GM12878 (cell line): ENCODE measurements around the gene PFDN4. TPM values are rescaled to one million over a fixed set of nuclear protein-coding genes. Genes with fewer than 3 reads are reported as not detected.

Source experiments
- ATAC-seq: fragments of 200-7000 bp; cut with Tn5 transposase; 3 replicates; pipeline ENCODE4 v1.9.1; 2020; ENCODE audit warnings: mild to moderate bottlenecking, moderate library complexity
- BruUV-seq: library from RNA; stranded (reverse); fragments of 400-500 nt; replicated peaks from 2 replicates; lab custom pipeline; 2021; lab: Mats Ljungman, UMichigan
- CTCF ChIA-PET: fragments of 300-600 bp; sonication (Branson Sonifier 250); formaldehyde crosslinking; extraction: SDS; loops from one replicate; lab custom pipeline; 2021; ENCODE audit warnings: inconsistent platforms; lab: Yijun Ruan, JAX
- POLR2A ChIA-PET: fragments of 350-600 bp; formaldehyde crosslinking; extraction: SDS; loops from one replicate; lab custom pipeline; 2021; ENCODE audit warnings: inconsistent platforms; lab: Charles Lee
- RAD21 ChIA-PET: fragments of 300-600 bp; sonication (Branson Sonifier 250); formaldehyde crosslinking; loops from one replicate; lab custom pipeline; 2023; ENCODE audit warnings: antibody characterized with exemption; ENCODE audit not compliant: unreplicated experiment; lab: Charles Lee
- SMC1A ChIA-PET: fragments of 300-600 bp; sonication (Branson Sonifier 250); formaldehyde crosslinking; loops from one replicate; lab custom pipeline; 2023; ENCODE audit not compliant: unreplicated experiment, uncharacterized antibody; lab: Charles Lee
- DNase-seq: peaks from one replicate; pipeline ENCODE4 v3.0.0-alpha.2; 2011; ENCODE audit warnings: low read depth, low spot score
- FAIRE-seq: peaks from 3 replicates; lab custom pipeline; 2011; peaks lifted over from hg19 to GRCh38; lab: Jason Lieb, UNC
- H2AFZ ChIP-seq: 2 replicates; pipeline ENCODE4 v1.6.0; 2011; ENCODE audit warnings: low read depth, low read length, control low read depth; ENCODE audit not compliant: control insufficient read depth
- H3K27ac ChIP-seq: 2 replicates; pipeline ENCODE4 v1.5.1; 2011; ENCODE audit warnings: control low read depth; ENCODE audit not compliant: control insufficient read depth, insufficient read depth
- H3K27me3 ChIP-seq, 2 experiments: replicated peaks in 1 of 2; 2 replicates each; pipeline versions ENCODE4 v1.6.0 to v1.6.1; 2011; ENCODE audit warnings: low read length in 1 of 2; ENCODE audit not compliant: control insufficient read depth in 2 of 2, insufficient read depth in 2 of 2
- H3K36me3 ChIP-seq, 2 experiments: 2 replicates each; pipeline ENCODE4 v1.5.1; 2011; ENCODE audit warnings: low read length in 1 of 2; ENCODE audit not compliant: control insufficient read depth in 2 of 2, insufficient read depth in 2 of 2
- H3K4me1 ChIP-seq: 2 replicates; pipeline ENCODE4 v1.6.1; 2011; ENCODE audit warnings: mild to moderate bottlenecking, low read length, moderate library complexity, mixed read lengths; ENCODE audit not compliant: control insufficient read depth, insufficient read depth
- H3K4me2 ChIP-seq: 2 replicates; pipeline ENCODE4 v1.6.0; 2011; ENCODE audit warnings: control low read depth; ENCODE audit not compliant: control insufficient read depth, insufficient read depth
- H3K4me3 ChIP-seq: fragments of 200-600 bp; sonication (generic); 2 replicates; pipeline ENCODE4 v1.5.1; 2016
- H3K79me2 ChIP-seq: 2 replicates; pipeline ENCODE4 v1.6.0; 2011; ENCODE audit warnings: low read length; ENCODE audit not compliant: control insufficient read depth, insufficient read depth
- H3K9ac ChIP-seq: 2 replicates; pipeline ENCODE4 v1.8.0; 2011; ENCODE audit warnings: low read length, control low read depth, mixed read lengths; ENCODE audit not compliant: control insufficient read depth, insufficient read depth
- H3K9me3 ChIP-seq: replicated peaks from 3 replicates; pipeline ENCODE4 v1.5.1; 2011; ENCODE audit warnings: mild to moderate bottlenecking, low read length; ENCODE audit not compliant: control insufficient read depth, insufficient read depth
- H4K20me1 ChIP-seq: 2 replicates; pipeline ENCODE4 v1.6.0; 2011; ENCODE audit not compliant: control insufficient read depth, insufficient read depth
- CUX1 ChIP-seq: IDR thresholded peaks from 2 replicates; pipeline ENCODE4 v1.6.1; 2012; ENCODE audit warnings: improper control_type of control experiment, low read depth, low read length; ENCODE audit not compliant: insufficient replicate concordance
- DPF2 ChIP-seq: fragments of 450-650 bp; IDR thresholded peaks from 2 replicates; pipeline ENCODE4 v1.6.1; 2017; ENCODE audit warnings: mild to moderate bottlenecking
- FOXM1 ChIP-seq: IDR thresholded peaks from 2 replicates; pipeline ENCODE4 v1.6.1; 2012; ENCODE audit warnings: low read depth, mild to moderate bottlenecking, inconsistent platforms, low read length, moderate library complexity
- GATAD2B ChIP-seq: fragments of 450-650 bp; conservative IDR thresholded peaks from 2 replicates; pipeline ENCODE4 v1.6.1; 2017; ENCODE audit warnings: low read depth, mild to moderate bottlenecking, moderate library complexity
- HDAC2 ChIP-seq: fragments of 200-600 bp; sonication (generic); IDR thresholded peaks from 2 replicates; pipeline ENCODE4 v1.6.1; 2017
- POLR2A ChIP-seq: IDR thresholded peaks from 2 replicates; pipeline ENCODE4 v1.6.1; 2011; ENCODE audit warnings: low read depth, mild to moderate bottlenecking, low read length
- SREBF2 ChIP-seq: IDR thresholded peaks from 2 replicates; pipeline ENCODE4 v1.6.1; 2012; ENCODE audit warnings: mild to moderate bottlenecking, low read length
- TBL1XR1 ChIP-seq: IDR thresholded peaks from 2 replicates; pipeline ENCODE4 v1.6.1; 2012; ENCODE audit warnings: low read depth, low read length, improper control_type of control experiment
- TCF12 ChIP-seq: IDR thresholded peaks from 2 replicates; pipeline ENCODE4 v1.6.1; 2011; ENCODE audit warnings: low read depth, mild to moderate bottlenecking, low read length
- ZBTB11 ChIP-seq: fragments of 450-650 bp; formaldehyde crosslinking; IDR thresholded peaks from 2 replicates; pipeline ENCODE4 v1.5.0; 2022; ENCODE audit warnings: mild to moderate bottlenecking, missing genetic modification characterization
- WGBS: methylation state at CpG from one replicate; pipeline ENCODE4 v1.1.6; 2016; ENCODE audit warnings: low lambda C conversion rate; ENCODE audit not compliant: insufficient replicate concordance, insufficient coverage; ENCODE audit errors: missing lambda C conversion rate; 5-methylcytosine and 5-hydroxymethylcytosine counted together
- in situ Hi-C: fragments of 300-500 bp; cut with MboI; formaldehyde crosslinking; loops from 9 replicates; pipeline ENCODE4 v1.14.3; 2018; ENCODE audit warnings: mixed read lengths
- intact Hi-C: fragments of 100-400 bp; cut with micrococcal nuclease; formaldehyde crosslinking; loops from one replicate; pipeline ENCODE4 v1.14.2; 2022; ENCODE audit not compliant: unreplicated experiment
- polyA plus RNA-seq, 11 experiments: library from polyadenylated mRNA; depleted of rRNA in 4 of 11; unstranded in 6 of 11; stranded (reverse) in 5 of 11; fragments of >200 nt; fragmentation: Nextera tagmentation in 4 of 11; fragmentation: Illumina TruSeq in 1 of 11; extraction: Ambion mirVana in 4 of 11; extraction: Trizol in 1 of 11; gene quantifications; 1 replicate in 1 of 11; 2 replicates in 10 of 11; pipeline versions ENCODE4 v1.2.1 to v1.2.3, GENCODE V29; 2011 to 2016; ENCODE audit warnings: inconsistent platforms in 2 of 11, missing spikeins in 2 of 11, low read depth in 1 of 11
- total RNA-seq, 4 experiments: library from RNA; depleted of rRNA in 3 of 4; stranded (reverse); fragments of >200 nt in 3 of 4; fragmentation: Illumina TruSeq in 1 of 4; extraction: Trizol in 1 of 4; gene quantifications; 2 replicates each; pipeline versions ENCODE4 v1.2.1 to v1.2.3, GENCODE V29; 2013 to 2021

The PFDN4 gene
- total and polyA plus RNA-seq, 10 of the 15 experiments (the other 5 are each of a cell fraction or from before 2014, with no cell fraction given): 36.9 to 136 (median 82.8) TPM

- DNase-seq: no peak
- RAD21 ChIA-PET: interaction anchor here (1.3 kb wide), 1 partner anchor 9 kb away, joined by 3 read pairs; no protein-coding TSS in a partner anchor
- BruUV-seq: no TSS peak
- no peak overlapping the region for H3K4me3 ChIP-seq
- H3K4me2 ChIP-seq: no peak overlapping the region
- intact Hi-C loops: no loop called here
- no peak for ATAC-seq
- H4K20me1 ChIP-seq: no peaks in the 10 kb centered on the region
- H3K79me2 ChIP-seq: no peaks in the 10 kb centered on the region
- POLR2A ChIA-PET: no interaction called here
- no peaks in the 10 kb centered on the region for H3K36me3 ChIP-seq
- CTCF ChIA-PET: interaction anchor here (1.2 to 3.2 kb wide), 2 partner anchors 73 to 74 kb away, joined by 3 to 26 read pairs; no protein-coding TSS in a partner anchor
- in situ Hi-C loops: no loop called here
- 20% methylated on average over 2 of the region's 2 CpGs for WGBS
- H3K9ac ChIP-seq: no peak overlapping the region
- H3K27ac ChIP-seq: no peak overlapping the region
- H3K4me1 ChIP-seq: no peaks in the 10 kb centered on the region; the same call in 1 of the 2 replicates
- SMC1A ChIA-PET: no interaction called here
- no peak overlapping the region for H2AFZ ChIP-seq
- FAIRE-seq: no peak
- TF ChIP-seq DPF2 (no peak), TBL1XR1 (no peak), HDAC2 (no peak), POLR2A (no peak), ZBTB11 (CRISPR knock-in tag) (no peak), CUX1 (no peak), FOXM1 (no peak), SREBF2 (no peak), TCF12 (no peak), GATAD2B (no peak)
- no peaks in the 10 kb centered on the region for H3K9me3 ChIP-seq
- H3K27me3 ChIP-seq: peaks cover 6 to 9% of the 10 kb centered on the region in 2 experiments; a peak in 3 of 4 replicates
These were observed 29.6 kb upstream of the PFDN4 start for GRCh38 chr20:54178256-54178655.
